DMS53 treated with DMSO at 0.1 percent for 48 hours (cell line): Measurements from ENCODE around the gene COX8A.
"Not testable (repeated sequence)": the region's sequence is repeated elsewhere in the genome, so short reads cannot be mapped to it uniquely, and the experiment has no call there.

ENCODE experiments used
- DNase-seq: peaks from one replicate; lab custom pipeline; 2025; ENCODE audit not compliant: unreplicated experiment; lab: John Stamatoyannopoulos, UW

The COX8A gene

GRCh38 chr11:63974259-63975143 is at the start of gene COX8A:
COX8A (plus strand) TSS chr11:63974620; CDS start chr11:63974681, 61 bp downstream.
- peak; percentile 99 for DNase-seq

DNA sequence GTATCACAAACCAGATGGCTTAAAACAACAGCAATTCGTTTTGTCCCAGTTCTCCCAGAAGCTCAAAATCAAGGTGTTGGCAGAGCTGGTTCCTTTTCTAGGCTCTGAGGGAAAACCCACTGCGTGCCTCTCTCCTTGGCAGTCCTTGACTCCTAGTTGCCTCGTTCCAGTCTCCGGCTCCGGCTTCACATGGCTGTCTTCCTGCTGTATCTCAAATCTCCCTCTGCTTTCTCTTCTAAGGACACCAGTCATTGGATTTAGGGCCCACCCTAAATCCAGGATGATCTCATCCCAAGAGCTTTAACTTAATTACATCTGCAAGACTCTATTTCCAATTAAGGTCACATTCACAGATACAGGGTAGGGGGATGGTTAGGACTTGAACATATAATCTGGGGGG is 44.8 kb upstream of the COX8A start:
- no peak for DNase-seq

DNA sequence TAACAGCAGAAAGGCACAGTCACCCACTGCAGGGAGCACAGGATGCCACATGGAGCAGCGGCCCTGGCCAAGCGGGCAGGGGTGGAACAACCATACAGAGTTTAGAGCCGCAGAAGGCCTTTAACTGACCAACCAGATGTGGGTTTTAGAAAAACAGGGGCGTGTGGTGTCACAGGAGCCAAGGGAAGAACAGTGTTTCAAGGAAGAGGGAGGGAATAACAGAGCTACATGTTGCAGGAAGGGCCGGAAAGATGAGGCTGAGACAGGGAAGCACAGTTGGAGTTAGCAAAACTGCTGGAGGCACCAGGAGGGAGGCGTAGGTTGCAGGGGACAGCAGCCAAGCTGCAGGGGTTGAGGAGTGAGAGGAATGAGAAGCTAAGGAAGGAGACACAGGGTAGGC is 43.4 kb upstream of the COX8A start:
- DNase-seq, result no peak

DNA sequence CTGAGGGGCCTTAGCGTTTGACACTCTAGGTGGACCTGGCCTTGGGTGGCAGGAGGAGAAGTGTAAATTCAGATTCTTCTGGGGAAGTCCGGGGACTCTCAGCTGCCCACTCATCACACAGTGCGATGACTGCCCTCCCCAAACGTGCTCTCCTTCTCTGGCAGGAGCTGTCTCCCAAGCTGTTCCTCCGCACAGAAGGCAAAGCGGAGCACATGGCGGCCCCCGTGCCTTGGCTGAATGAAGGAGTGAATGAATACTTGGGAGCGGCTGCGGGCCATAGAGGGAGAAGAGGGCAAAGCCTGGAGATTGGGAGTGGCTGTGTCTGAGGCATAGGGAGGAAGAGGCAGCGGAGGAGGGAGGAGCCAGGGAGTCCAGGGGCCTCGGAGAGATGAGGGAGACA is 42.5 kb upstream of the COX8A start:
- DNase-seq, result no peak

DNA sequence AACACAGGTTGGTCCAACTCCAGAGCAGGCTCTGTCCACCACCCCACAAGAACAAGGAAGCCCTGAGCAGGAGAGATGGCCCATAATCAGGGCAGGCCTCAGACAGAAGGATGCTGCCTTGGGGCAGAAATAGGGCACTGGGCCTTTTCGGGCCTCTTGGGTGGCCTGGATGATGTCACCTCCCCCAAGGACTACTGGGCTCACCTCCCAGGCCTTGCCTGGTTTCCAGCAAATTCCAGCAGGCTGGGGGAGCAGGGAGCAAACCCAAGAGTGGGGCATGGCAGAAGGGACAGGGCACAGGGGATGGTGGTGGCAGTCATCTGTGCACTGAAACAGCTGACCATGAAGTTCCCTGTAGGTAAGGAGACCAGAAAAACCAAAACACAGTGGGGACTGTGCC is 41.0 kb upstream of the COX8A start:
- no peak for DNase-seq

DNA sequence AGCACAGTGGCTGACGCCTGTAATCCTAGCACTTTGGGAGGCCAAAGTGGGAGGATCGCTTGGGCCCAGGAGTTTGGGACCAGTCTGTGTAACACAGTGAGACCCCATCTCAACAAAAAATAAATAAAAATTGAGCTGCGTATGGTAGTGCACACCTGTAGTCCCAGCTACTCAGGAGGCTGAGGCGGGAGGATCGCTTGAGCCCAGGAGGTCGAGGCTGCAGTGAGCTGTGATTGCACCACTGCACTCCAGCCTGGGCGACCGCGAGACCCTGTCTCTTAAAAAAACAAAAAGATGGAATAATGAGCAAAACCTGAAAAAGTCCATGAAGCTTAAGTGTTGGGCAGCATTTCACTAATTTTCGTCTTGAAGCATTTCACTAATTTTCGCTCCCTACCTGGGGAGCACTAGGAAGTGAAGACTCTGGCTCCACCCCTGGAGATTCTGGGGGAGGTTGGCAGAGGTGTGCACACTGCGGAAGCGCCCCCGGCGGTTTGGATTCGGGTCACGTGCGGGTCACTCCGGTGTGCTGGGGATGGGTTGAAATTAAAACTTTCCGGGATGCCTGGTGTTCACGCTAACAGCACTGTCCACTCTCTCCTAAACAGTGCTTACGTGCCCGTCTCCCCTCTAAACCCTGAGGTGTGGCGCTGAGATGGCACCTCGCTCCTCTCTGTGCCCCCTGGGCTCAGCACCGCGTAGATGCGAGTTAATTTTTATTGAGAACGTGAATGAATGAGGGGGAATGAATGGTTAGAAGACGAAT is 36.5 kb upstream of the COX8A start:
- DNase-seq, result no peak

DNA sequence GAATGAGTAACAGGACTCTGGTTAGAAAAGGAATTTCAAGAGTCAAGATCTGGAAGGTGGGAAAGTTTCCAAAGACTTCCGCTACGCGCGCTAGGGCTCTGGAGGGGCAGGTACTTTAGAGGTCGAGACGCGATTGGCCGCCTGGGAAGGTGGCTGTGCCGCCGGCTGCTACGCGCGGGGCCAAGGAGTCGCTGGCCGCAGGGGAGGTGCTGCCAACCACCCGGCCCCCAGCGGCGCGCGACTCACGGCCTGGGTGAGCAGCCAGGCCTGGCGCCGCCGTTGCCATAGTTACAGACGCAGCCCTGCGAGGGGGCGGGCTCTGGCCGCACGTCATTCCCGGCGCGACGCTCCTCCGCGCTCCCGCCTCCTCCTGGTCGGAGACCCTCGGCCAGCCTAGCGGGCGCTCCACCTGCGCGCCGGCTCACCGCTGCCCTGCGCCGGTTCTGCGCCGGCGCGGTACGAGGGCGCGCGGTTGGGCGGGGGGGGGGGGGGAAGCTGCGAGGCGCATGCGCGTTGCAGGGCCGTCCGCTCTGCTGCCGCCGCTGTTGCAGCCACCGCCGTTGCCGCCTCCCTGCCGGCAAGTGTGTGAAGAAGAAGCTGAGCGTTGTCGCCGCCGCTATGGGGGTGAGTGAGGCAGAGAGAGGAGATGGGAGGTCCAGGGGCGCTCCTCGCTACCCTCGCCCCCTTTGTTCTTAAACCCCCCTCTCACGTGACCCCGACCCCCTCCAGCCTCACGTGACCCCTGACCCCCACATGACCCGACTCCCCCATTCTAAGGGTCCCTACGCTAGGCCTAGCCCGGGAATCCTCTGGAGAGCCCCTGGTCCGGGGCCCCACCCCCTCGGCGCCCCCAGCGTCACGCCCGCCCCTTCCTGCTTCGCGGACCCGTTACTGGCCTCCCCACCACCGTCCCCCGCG is 35.7 kb upstream of the COX8A start, which contains the start of gene NAA40:
NAA40 (plus strand) TSS at position 524 of the 918 bp plus-strand sequence; CDS start at position 619, 95 bp downstream.
- peak; percentile 94 for DNase-seq

DNA sequence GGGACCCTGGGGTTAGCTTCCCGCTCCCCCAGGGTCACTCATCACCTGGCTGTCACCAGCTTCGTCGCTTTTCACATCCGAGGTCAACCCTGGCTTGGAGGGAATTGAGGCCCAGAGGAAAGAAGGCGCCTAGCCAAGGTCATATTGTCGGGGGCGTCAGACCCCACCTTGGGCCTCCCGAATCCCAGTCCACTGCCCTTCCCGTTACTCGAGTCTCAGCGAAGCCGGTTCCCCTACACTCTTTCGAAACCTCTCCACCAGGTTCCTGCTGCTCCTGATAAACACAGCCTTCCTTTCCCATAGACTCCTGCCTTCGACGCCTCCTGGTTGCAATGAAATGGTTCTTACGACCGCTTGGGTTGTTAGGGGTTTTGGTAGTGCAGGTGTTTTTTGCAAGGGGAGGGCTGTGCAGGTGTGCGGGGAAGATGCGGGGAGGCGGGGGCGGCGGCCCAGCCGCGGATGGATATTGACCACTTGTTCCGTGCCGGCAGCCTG is 35.0 kb upstream of the COX8A start:
- no peak for DNase-seq

GRCh38 chr11:63940786-63941185 is 33.6 kb upstream of the COX8A start:
- DNase-seq, result no peak

DNA sequence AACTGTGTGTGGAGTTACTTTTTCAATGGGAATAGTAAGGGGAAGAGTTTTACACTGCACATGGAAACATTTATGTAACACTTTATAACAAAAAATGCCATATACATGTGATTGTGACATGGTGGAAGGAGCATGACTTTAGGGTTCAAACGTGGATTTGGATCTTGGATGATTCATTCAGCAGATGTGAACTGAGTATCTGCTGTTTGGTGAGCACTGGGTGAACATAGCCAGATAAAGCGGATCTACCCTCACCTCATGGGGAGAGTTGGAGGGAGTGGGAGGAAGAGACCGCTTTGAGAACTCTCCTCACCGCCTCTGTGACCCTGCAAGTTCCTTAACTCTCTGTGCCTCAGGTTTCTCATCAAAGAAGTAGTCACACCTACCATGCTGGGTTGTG is 32.5 kb upstream of the COX8A start:
- no peak for DNase-seq

DNA sequence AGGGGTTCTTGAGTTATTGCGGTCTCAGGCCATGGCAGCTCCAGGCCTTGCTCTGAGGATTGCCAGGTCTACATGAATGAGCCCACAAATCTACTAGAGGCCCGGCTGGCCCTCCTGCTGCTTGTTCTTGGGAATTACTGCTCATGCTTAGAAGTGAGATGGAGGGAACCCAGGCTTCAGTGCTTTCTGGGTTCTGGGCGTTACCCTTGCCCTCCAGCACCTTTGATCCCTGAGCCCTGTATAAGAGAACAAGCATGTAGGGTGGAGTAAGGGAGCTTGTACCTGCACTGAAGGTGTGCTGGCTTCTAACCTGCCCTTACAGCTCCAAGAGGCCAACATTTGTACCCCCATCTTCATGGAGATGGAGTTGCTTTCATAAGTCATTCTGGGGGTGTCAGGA is 31.6 kb upstream of the COX8A start:
- DNase-seq, result no peak

GRCh38 chr11:63944987-63945386 is 29.4 kb upstream of the COX8A start:
- DNase-seq, result no peak

DNA sequence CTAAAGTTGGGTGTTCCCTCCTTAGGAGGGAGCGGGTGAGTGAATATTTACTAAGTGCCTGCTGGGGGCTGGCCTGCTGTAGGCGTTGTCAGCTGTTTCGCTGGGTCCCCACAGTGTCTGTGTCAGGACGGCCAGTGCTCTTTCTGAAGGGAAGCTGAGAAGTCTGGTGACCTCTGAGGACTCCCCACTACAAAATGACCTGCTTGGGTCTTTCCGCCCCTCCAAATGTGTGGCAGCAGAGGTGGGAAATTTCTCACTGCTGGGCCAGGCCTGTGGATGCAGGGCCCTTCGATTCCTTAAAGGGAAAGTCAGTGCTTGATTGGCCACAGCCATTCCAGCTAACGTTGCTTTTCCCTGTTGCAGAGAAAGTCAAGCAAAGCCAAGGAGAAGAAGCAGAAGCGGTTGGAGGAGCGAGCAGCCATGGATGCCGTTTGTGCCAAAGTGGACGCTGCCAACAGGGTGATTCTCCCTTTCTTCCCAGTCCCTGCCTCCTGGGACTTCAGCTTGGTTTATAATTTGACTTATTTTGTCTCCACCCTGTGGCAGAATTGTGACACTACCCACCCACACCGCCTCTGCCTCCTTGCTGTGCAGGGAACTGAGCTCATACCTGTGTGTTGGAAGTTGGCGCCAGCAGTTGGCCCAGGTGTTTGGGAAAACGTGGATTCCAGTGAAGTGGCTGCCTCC is 28.8 kb upstream of the COX8A start:
- DNase-seq, result peak; percentile 42

DNA sequence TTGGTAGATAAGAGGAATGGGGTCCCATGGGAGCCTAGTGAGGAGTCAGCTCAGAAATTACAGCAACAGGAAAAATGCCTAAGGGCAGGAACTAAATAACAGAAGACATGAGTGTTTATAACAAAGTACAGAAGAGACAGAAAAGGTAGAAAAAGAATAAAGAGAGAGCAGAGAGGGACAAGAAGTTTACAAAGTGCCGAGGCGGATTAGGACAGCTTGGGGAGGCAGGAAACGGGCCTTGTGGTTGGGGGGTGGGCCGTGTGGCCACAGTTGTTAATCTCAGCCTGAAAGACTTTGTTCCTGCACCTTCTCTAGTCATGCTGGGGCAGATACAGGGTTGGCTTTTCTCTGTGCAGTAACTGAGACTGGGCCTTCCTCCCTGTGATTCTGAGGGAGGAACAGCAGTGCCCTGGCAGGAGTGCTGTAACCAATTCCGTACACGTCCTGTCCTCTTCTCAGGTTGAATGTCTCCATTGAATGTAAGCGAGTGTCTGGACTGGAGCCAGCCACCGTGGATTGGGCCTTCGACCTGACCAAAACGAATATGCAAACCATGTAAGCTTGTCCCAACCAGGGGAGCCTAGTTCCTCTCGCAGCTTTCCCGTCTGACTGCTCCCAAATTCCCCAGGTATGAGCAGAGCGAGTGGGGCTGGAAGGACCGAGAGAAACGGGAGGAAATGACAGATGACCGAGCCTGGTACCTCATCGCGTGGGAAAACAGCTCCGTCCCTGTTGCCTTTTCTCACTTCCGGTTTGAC is 22.5 kb upstream of the COX8A start:
- no peak for DNase-seq

GRCh38 chr11:63952570-63952969 is 21.9 kb upstream of the COX8A start:
- no peak for DNase-seq

DNA sequence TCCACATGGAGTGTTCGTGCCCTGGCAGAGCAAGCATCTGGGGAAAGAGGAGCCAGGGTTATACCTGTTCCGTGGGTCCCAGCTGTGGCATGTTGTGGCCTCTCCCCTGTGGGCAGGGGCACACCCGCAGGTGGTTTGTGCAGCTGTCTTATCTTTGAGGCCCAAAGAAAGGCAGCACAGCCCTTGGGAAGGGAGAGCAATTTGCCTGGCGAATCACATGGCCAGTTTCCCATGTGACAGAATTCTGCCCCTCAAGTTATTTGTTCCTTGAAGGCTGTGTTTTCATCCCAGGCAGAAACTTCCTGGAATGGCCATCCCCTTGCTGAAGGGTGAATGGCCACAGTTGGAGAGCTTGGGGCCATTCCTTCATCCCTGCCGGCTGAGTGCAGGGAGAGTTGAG is 16.4 kb upstream of the COX8A start:
- DNase-seq, result no peak

DNA sequence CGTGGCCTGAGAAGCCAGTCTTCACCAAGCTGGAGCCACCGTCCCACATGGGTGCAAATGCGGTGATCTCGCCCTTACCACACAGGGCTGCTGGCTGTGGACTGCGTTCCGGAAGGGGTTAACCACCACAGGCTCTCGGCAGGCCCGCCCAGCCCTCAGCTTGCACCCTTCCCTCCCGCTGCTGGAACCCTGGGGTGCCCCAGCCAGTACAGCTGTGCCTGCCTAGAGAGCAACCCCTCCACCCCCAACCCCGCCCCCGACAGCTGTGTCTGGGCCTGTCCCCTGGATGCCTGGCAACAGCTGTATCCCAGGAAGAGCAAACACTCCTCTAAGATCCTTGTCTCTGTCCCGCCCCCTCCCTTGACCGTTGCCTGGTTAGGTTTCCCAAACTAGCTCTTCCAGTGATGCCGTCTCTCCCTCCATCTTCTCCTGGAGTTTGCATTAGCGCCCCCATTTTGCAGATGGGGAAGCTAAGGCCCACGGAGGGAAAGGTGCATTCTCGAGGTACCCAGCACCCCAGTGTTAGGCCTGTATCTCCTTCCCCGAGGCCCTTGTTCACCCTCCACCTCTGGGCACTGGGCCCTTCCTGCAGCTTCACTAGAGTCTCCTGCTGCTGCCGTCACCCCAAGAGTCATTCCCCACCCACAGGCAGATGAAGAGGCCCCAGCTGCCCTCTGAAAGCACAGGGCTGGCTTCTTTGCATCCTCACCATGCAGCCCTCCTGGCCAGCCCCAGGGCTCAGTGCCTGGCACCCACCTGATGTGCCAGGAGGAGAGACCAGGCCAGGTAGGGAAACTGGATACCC is 12.6 kb upstream of the COX8A start:
- DNase-seq, result peak; percentile 70

GRCh38 chr11:63963895-63964294 is 10.5 kb upstream of the COX8A start:
- DNase-seq, result not testable (repeated sequence)

- DNase-seq, result no peak
Observed at GRCh38 chr11:63966444-63966843, 8.0 kb upstream of the COX8A start.
